AG09309 (cell line): Measurements from ENCODE around the gene BICD1.
A peak's percentile ranks its signal among the peaks of the same experiment; 100 is the strongest.

ENCODE experiments used
- DNase-seq: peaks from one replicate; pipeline ENCODE4 v3.0.0-alpha.2; 2010; ENCODE audit warnings: low read depth
- H3K4me3 ChIP-seq: 2 replicates; pipeline ENCODE4 v1.5.1; 2011; ENCODE audit warnings: mild to moderate bottlenecking, low read depth, low read length, moderate library complexity; ENCODE audit not compliant: control insufficient read depth
- CTCF ChIP-seq: IDR thresholded peaks from 2 replicates; pipeline ENCODE4 v1.5.1; 2011; ENCODE audit warnings: mild to moderate bottlenecking, low read depth, low read length, inconsistent platforms; ENCODE audit not compliant: insufficient read depth, control insufficient read depth; ENCODE audit errors: missing control alignments

The BICD1 gene

GRCh38 chr12:32260696-32261095 lies 154.0 kb downstream of the BICD1 start:
- no peak for DNase-seq
- no peak overlapping the region for H3K4me3 ChIP-seq
- TF ChIP-seq CTCF: no peak

GRCh38 chr12:32261638-32262037 lies 155.0 kb downstream of the BICD1 start:
- no peak for DNase-seq
- H3K4me3 ChIP-seq: no peak overlapping the region
- peak; percentile 15 for TF ChIP-seq CTCF

- DNase-seq: peak; percentile 27
- TF ChIP-seq CTCF: no peak
- H3K4me3 ChIP-seq: no peak overlapping the region
Measured at GRCh38 chr12:32264961-32265360, 158.3 kb downstream of the BICD1 start.

- H3K4me3 ChIP-seq: no peak overlapping the region
- no peak for TF ChIP-seq CTCF
Measured at GRCh38 chr12:32265456-32265855, 158.8 kb downstream of the BICD1 start.

GRCh38 chr12:32265951-32266350 lies 159.3 kb downstream of the BICD1 start:
- no peak overlapping the region for H3K4me3 ChIP-seq
- TF ChIP-seq CTCF: no peak
- no peak for DNase-seq

More at GRCh38 chr12:32265456-32265855, 158.8 kb downstream of the BICD1 start:
- no peak for DNase-seq

- no peak for DNase-seq
Measured at GRCh38 chr12:32266756-32267155, 160.1 kb downstream of the BICD1 start.

More at GRCh38 chr12:32266756-32267155, 160.1 kb downstream of the BICD1 start:
- TF ChIP-seq CTCF: no peak
- no peak overlapping the region for H3K4me3 ChIP-seq
